GM12801 (cell line): ENCODE measurements around the gene POPDC3.

Source experiments
- TF ChIP-seq, protein P1 (sequence below): IDR thresholded peaks from one replicate; pipeline ENCODE4 v1.5.1; 2011; ENCODE audit warnings: control low read depth; ENCODE audit not compliant: insufficient read length; ENCODE audit errors: extremely low read depth

POPDC3 gene, protein sequence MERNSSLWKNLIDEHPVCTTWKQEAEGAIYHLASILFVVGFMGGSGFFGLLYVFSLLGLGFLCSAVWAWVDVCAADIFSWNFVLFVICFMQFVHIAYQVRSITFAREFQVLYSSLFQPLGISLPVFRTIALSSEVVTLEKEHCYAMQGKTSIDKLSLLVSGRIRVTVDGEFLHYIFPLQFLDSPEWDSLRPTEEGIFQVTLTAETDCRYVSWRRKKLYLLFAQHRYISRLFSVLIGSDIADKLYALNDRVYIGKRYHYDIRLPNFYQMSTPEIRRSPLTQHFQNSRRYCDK

DNA sequence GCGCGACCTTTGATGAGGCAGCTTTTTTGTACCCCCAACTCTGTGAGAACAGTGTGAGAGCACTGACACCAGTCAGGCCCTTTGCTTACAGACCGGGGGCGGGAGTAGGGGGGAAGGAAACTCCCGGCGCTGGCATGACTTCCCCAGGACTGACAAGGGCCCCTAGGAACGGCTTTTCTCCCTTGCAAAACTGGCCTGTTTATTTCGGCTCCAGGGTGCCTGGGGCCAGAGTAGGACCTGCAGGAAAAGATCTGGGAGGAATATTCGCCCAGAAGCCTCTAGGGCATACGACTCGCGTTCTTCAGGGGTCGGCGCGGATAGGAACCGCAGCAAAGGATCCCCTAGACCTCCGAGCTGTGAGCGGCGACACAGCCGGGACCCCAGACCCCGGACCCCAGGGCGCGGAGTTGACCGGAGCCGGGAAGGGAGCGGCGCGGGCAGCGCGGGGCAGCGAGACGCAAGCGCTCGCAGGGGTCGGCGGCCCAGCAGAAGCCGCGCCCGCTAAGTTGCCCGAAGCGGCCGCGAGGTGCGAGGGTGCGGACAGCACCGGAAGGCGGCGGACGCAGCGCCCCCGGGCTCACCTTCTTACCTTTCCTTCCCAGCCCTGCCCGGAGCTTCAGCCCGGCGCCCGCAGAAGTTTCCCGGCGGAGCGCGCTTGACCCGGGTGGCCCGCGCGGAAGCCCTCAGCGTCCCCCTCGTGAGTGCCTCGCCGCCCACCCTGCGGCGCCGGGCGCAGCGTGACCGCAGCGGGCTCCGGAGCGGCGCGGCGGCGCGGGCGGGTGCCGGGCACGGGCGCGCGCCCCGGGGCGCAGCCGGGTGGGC, at the start of gene POPDC3:
Gene POPDC3, minus strand, starts transcription at position 771 of the 822 bp plus-strand sequence. CDS start 18,105 bp downstream, outside the sequence.
- TF ChIP-seq, protein P1, sequence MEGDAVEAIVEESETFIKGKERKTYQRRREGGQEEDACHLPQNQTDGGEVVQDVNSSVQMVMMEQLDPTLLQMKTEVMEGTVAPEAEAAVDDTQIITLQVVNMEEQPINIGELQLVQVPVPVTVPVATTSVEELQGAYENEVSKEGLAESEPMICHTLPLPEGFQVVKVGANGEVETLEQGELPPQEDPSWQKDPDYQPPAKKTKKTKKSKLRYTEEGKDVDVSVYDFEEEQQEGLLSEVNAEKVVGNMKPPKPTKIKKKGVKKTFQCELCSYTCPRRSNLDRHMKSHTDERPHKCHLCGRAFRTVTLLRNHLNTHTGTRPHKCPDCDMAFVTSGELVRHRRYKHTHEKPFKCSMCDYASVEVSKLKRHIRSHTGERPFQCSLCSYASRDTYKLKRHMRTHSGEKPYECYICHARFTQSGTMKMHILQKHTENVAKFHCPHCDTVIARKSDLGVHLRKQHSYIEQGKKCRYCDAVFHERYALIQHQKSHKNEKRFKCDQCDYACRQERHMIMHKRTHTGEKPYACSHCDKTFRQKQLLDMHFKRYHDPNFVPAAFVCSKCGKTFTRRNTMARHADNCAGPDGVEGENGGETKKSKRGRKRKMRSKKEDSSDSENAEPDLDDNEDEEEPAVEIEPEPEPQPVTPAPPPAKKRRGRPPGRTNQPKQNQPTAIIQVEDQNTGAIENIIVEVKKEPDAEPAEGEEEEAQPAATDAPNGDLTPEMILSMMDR = no peak

DNA sequence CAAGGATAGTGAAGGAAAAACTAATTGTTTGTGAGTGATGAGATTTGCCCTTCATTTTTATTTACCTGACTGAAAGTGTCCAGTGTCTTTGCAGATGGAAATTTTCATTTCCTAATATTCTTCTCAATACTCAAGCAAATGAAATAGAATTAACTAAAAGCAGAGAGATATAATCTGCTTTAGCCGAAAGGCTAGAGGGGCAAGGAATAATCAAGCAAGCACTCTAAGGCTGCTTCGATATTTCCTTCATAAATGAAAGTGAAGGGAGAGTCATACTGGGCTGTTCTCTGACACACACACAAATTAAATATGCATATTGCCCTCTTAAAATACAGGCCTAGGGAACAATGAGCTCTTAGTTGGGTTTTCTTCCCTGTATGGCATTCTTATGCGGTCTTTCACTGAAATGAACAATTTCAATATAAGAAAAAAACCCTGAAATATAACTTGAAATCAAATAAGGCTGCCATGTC, 47.5 kb upstream of the POPDC3 start:
- TF ChIP-seq, protein P1 = no peak

DNA sequence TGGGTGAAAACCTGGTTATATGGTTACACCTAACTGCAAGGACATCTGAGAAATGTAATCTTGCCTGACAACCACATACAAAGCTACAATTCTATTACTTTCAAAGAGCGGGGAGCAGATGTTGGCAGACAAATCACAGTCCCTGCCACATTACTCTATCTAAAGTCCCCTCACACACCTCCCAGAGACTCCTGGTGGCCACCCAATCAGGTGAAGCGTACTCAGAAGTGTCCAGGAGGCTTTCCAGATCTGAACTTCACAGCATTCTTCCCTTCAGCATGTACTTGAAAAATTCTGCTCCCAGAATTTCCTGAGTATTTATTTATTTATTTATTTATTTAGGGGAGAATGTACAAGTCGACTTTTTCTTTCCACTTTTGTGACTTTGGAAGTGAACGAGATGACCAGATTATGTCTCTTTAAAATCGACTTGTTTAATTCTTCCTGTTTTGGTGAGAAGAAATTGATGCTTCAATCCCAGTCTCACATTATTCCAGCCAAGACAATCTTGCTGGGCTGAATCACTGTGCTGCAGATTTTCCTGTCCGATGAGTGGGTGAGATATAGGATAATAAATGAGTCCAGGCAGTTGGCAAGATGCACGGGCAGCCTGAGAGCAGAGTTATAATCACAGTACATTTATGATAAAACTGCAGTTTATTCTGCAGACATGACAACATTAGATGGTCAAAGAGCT, 46.9 kb upstream of the POPDC3 start:
- TF ChIP-seq, protein P1 = no peak

DNA sequence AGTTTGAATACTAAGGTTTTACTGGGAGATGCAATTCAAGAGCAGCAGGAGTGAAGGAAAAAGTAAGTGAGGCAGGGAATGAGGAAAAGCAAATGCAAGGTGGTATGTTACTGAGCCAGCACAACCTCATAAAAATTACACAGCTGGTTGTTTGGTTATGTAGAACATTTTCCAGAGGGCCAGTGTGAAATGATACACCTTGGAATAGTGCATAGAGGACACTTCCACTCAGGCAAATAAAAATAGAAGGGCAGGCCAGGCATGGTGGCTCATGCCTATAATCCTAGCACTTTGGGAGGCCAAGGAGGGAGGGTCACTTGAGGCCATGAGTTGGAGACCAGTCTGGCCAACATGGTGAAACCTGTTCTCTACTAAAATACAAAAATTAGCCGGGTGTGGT, 43.4 kb upstream of the POPDC3 start:
- TF ChIP-seq, protein P1 = no peak

DNA sequence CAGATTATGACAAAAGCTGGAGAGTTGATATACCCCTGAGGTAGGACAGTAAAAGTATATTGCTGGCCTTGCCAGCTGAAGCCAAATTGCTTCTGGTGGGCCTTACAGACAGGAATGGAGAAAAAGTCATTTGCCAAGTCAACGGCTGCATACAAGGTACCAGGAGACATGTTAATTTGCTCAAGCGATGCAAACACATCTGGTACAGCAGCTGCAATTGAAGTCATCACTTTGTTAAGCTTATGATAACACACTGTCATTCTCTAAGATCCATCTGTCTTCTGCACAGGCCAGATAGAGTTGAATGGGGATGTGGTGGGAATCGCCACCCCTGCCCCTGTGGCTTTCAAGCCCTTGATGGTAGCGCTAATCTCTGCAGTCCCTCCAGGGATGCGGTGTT, 40.4 kb upstream of the POPDC3 start:
- TF ChIP-seq, protein P1 = no peak

DNA sequence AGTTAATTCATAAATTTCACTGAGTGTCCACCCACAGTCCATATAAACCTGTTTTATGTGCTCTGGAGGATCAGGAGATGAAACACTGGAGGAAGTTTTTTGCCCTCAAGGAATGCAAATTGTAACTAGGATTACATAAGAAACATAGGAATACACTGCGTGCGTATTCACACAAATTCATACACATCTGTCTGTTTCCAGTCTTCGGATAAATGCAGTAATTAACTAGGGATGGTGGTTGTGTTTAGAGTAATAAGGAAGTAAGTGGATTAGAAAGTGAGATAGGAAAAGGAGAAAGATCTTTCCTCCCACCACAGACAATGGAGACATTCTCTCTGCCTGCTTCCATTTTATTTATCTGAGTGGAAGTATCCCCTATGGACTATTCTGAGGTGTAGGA, 35.7 kb upstream of the POPDC3 start:
- TF ChIP-seq, protein P1 = no peak

DNA sequence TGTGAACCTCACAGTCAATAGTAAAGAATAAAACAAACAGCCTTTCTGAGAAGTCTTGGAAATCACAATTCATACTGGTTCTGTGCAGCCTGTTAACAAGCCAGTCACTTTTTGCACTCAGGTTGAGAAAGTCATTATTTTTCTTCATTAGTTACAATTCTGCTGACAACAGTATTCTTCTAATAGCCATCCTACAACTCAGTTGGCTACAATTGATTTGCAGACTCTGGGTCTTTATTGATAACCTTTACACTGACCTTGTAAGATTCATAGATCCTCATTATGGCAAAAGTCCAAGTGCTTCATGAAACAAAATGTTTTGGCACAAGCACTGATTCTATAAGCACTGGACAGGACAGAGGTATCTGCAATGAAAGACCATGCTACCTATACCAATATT, 34.9 kb upstream of the POPDC3 start:
- TF ChIP-seq, protein P1 = no peak
